ENCODE results near the gene PTBP2. TPM values are rescaled to one million over a fixed set of nuclear protein-coding genes. Genes with fewer than 3 reads are reported as not detected.

The PTBP2 gene
- total RNA-seq, 4 donors from 2014 or later, result 8.2 to 21.2 (median 17.1) TPM

GRCh38 chr1:96845464-96845863, 123.9 kb downstream of the PTBP2 start:
- 66 to 75% methylated on average over 8 of the region's 8 CpGs for WGBS, 2 donors
- H3K4me3 ChIP-seq (ENCODE audit: low read depth, poor library complexity, severe bottlenecking), result no peak overlapping the region
- DNase-seq (ENCODE audit: low spot score in 2 of 2), result no peak
- intact Hi-C loops (cut with DNase I; ENCODE audit: low total_unique reads), result no loop called here
- TF ChIP-seq CTCF (IDR thresholded peaks at IDR 0.05) (no peak), POLR2A (IDR thresholded peaks at IDR 0.05) (no peak)

GRCh38 chr1:96861836-96862235, 140.3 kb downstream of the PTBP2 start:
- WGBS, 2 donors, result 97 to 100% methylated on average over 2 of the region's 2 CpGs
- intact Hi-C loops (cut with DNase I; ENCODE audit: low total_unique reads), result no loop called here
- no peak overlapping the region for H3K4me3 ChIP-seq (ENCODE audit: low read depth, poor library complexity, severe bottlenecking)
- no peak for DNase-seq (ENCODE audit: low spot score in 2 of 2)
- TF ChIP-seq CTCF (IDR thresholded peaks at IDR 0.05) (no peak), POLR2A (IDR thresholded peaks at IDR 0.05) (no peak)

GRCh38 chr1:96863449-96863848, 141.9 kb downstream of the PTBP2 start:
- no peak overlapping the region for H3K4me3 ChIP-seq (ENCODE audit: low read depth, poor library complexity, severe bottlenecking)
- intact Hi-C loops (cut with DNase I; ENCODE audit: low total_unique reads), result no loop called here
- 82 to 86% methylated on average over 5 of the region's 5 CpGs for WGBS, 2 donors
- DNase-seq (ENCODE audit: low spot score in 2 of 2), result no peak
- no peak for TF ChIP-seq CTCF (IDR thresholded peaks at IDR 0.05)
- no peak for TF ChIP-seq POLR2A (IDR thresholded peaks at IDR 0.05)

Measured in lower leg skin (tissue), 4 donors.